ENCODE results near the gene PHLDB2.

GRCh38 chr3:111932946-111933345 is 73.9 kb downstream of the PHLDB2 start:
- TF ChIP-seq CTCF (IDR thresholded peaks at IDR 0.05) = no peak
- TF ChIP-seq EP300 (IDR thresholded peaks at IDR 0.05) = no peak
- TF ChIP-seq POLR2A (IDR thresholded peaks at IDR 0.05) = no peak
- TF ChIP-seq POLR2AphosphoS5 (IDR thresholded peaks at IDR 0.05) = no peak

Measured in upper lobe of left lung (tissue), 4 donors.